DND-41 (cell line): ENCODE results near the gene SEMA6B.

Experiments
- ATAC-seq: fragments of 200-7000 bp; cut with Tn5 transposase; 3 replicates; pipeline ENCODE4 v1.9.1; 2021; ENCODE audit warnings: low read depth; ENCODE audit not compliant: insufficient read depth
- DNase-seq: peaks from one replicate; pipeline ENCODE4 v3.0.0-alpha.2; 2020
- H2AFZ ChIP-seq: 2 replicates; pipeline ENCODE4 v1.6.0; 2012; ENCODE audit warnings: low read depth, low read length
- H3K27ac ChIP-seq: 2 replicates; pipeline ENCODE4 v1.5.1; 2012; ENCODE audit warnings: low read length, inconsistent platforms
- H3K27me3 ChIP-seq: fragments of 200-600 bp; sonication (generic); 2 replicates; pipeline ENCODE4 v1.6.0; 2012; ENCODE audit warnings: low read length, mild to moderate bottlenecking, inconsistent platforms; ENCODE audit not compliant: insufficient read depth, poor library complexity
- H3K36me3 ChIP-seq: 2 replicates; pipeline ENCODE4 v1.5.1; 2012; ENCODE audit warnings: low read length, inconsistent platforms; ENCODE audit not compliant: insufficient read depth
- H3K4me1 ChIP-seq: 2 replicates; pipeline ENCODE4 v1.5.1; 2012; ENCODE audit warnings: mild to moderate bottlenecking, low read length; ENCODE audit not compliant: insufficient read depth
- H3K4me2 ChIP-seq: 2 replicates; pipeline ENCODE4 v1.6.0; 2012; ENCODE audit warnings: mild to moderate bottlenecking, moderate library complexity, low read length, inconsistent platforms; ENCODE audit not compliant: insufficient read depth
- H3K4me3 ChIP-seq, 2 experiments: fragments of 200-600 bp in 1 of 2; shearing (Covaris generic) in 1 of 2; 2 replicates each; pipeline ENCODE4 v1.5.1; 2012 to 2016; ENCODE audit warnings: inconsistent platforms in 2 of 2, low read length in 2 of 2, mild to moderate bottlenecking in 2 of 2, low read depth in 1 of 2, moderate library complexity in 1 of 2
- H3K79me2 ChIP-seq: 2 replicates; pipeline ENCODE4 v1.6.0; 2012; ENCODE audit warnings: low read length, inconsistent platforms; ENCODE audit not compliant: insufficient read depth
- H3K9ac ChIP-seq: 2 replicates; pipeline ENCODE4 v1.6.0; 2012; ENCODE audit warnings: low read depth, mild to moderate bottlenecking, inconsistent platforms, low read length, moderate library complexity
- H3K9me3 ChIP-seq: 2 replicates; pipeline ENCODE4 v1.5.1; 2012; ENCODE audit warnings: low read length, moderate library complexity, mild to moderate bottlenecking, inconsistent platforms; ENCODE audit not compliant: insufficient read depth, severe bottlenecking
- H4K20me1 ChIP-seq: 2 replicates; pipeline ENCODE4 v1.6.0; 2012; ENCODE audit warnings: low read length; ENCODE audit not compliant: insufficient read depth
- CTCF ChIP-seq: IDR thresholded peaks from 2 replicates; pipeline ENCODE4 v1.5.1; 2012; ENCODE audit warnings: borderline replicate concordance, low read length, moderate library complexity, mild to moderate bottlenecking; ENCODE audit not compliant: poor library complexity, severe bottlenecking; ENCODE audit errors: extremely low read depth
- EZH2 ChIP-seq: IDR thresholded peaks from 3 replicates; pipeline ENCODE4 v1.6.1; 2012; ENCODE audit warnings: borderline replicate concordance, low read depth, mild to moderate bottlenecking, moderate library complexity, low read length, inconsistent platforms; ENCODE audit not compliant: severe bottlenecking

Gene SEMA6B

GRCh38 chr19:4525563-4526002 is 33.9 kb downstream of the SEMA6B start:
- Histone ChIP-seq H3K4me3 (no peak overlapping the region), H3K9me3 (no peaks in the 10 kb centered on the region), H3K4me1 (no peaks in the 10 kb centered on the region), H3K79me2 (no peaks in the 10 kb centered on the region), H4K20me1 (no peaks in the 10 kb centered on the region), H2AFZ (no peak overlapping the region; the same call in 1 of the 2 replicates), H3K4me2 (no peak overlapping the region), H3K27me3 (no peaks in the 10 kb centered on the region), H3K9ac (no peak overlapping the region), H3K27ac (no peak overlapping the region), H3K36me3 (no peaks in the 10 kb centered on the region)
- DNase-seq (no peak), ATAC-seq (no peak)
- TF ChIP-seq EZH2 (no peak), CTCF (no peak)

- Histone ChIP-seq H3K9me3 (no peaks in the 10 kb centered on the region), H3K79me2 (no peaks in the 10 kb centered on the region), H3K27me3 (no peaks in the 10 kb centered on the region), H4K20me1 (no peaks in the 10 kb centered on the region), H3K27ac (no peak overlapping the region), H3K4me2 (no peak overlapping the region), H3K4me3 (no peak overlapping the region), H2AFZ (peak overlapping the region; percentile 45; the same call in 1 of the 2 replicates), H3K36me3 (no peaks in the 10 kb centered on the region), H3K4me1 (no peaks in the 10 kb centered on the region), H3K9ac (no peak overlapping the region)
- TF ChIP-seq CTCF (peak; percentile 79), EZH2 (no peak)
- ATAC-seq (peak; percentile 82), DNase-seq (peak; percentile 65)
Observed at GRCh38 chr19:4524808-4525562, 34.5 kb downstream of the SEMA6B start.

- no peak overlapping the region for H3K9ac ChIP-seq
Observed at GRCh38 chr19:4523306-4524110, 36.0 kb downstream of the SEMA6B start.

More at GRCh38 chr19:4523306-4524110, 36.0 kb downstream of the SEMA6B start:
- Histone ChIP-seq H3K27ac (no peak overlapping the region), H3K79me2 (no peaks in the 10 kb centered on the region), H2AFZ (no peak overlapping the region), H3K4me2 (no peak overlapping the region), H3K4me1 (no peaks in the 10 kb centered on the region), H3K9me3 (no peaks in the 10 kb centered on the region), H4K20me1 (no peaks in the 10 kb centered on the region), H3K27me3 (no peaks in the 10 kb centered on the region), H3K36me3 (no peaks in the 10 kb centered on the region), H3K4me3 (no peak overlapping the region)
- TF ChIP-seq EZH2 = no peak
- peak; percentile 69 for TF ChIP-seq CTCF
- ATAC-seq (no peak), DNase-seq (no peak)
